MM.1S (cell line): Measurements from ENCODE around the gene TPCN2.

Experiments
- EZH2 ChIP-seq: fragments of 300-600 bp; sonication (generic); optimal IDR thresholded peaks from 2 replicates; pipeline ENCODE3; 2017; ENCODE audit warnings: low read depth, mild to moderate bottlenecking, antibody characterized with exemption, low read length, mixed read lengths
- EZH2phosphoT487 ChIP-seq: fragments of 300-600 bp; sonication (generic); IDR thresholded peaks from 2 replicates; pipeline ENCODE4 v1.6.1; 2018; ENCODE audit warnings: antibody characterized with exemption, low read length
- TF ChIP-seq, protein P1 (sequence below): fragments of 300-600 bp; sonication (generic); IDR thresholded peaks from 2 replicates; pipeline ENCODE4 v1.5.1; 2016; ENCODE audit warnings: antibody characterized with exemption, low read length, mixed read lengths

- TF ChIP-seq, protein P1, sequence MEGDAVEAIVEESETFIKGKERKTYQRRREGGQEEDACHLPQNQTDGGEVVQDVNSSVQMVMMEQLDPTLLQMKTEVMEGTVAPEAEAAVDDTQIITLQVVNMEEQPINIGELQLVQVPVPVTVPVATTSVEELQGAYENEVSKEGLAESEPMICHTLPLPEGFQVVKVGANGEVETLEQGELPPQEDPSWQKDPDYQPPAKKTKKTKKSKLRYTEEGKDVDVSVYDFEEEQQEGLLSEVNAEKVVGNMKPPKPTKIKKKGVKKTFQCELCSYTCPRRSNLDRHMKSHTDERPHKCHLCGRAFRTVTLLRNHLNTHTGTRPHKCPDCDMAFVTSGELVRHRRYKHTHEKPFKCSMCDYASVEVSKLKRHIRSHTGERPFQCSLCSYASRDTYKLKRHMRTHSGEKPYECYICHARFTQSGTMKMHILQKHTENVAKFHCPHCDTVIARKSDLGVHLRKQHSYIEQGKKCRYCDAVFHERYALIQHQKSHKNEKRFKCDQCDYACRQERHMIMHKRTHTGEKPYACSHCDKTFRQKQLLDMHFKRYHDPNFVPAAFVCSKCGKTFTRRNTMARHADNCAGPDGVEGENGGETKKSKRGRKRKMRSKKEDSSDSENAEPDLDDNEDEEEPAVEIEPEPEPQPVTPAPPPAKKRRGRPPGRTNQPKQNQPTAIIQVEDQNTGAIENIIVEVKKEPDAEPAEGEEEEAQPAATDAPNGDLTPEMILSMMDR: no peak
- no peak for TF ChIP-seq EZH2
- no peak for TF ChIP-seq EZH2phosphoT487
Observed at GRCh38 chr11:69104212-69104855, 55.6 kb downstream of the TPCN2 start.
